ENCODE measurements around the gene MTHFD1.

DNA sequence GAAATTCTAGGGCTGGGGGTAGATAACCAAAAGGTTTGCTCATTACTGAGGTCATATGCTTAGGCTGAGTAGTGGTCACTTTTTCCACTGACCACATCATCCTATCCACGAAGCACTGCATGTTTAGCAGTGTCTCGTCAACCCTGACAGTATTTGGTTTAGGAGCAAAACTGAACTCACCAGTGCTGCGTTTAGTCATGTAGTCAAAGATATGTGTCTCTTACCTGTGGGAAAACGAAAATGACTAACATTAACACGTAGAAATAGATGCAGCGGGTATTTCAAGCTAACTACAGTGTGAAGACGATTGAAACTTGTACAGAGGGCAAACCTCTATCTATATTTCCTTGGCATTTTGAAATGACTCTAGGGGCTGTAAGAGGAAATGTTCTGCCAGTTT, 34.6 kb downstream of the MTHFD1 start:
- TF ChIP-seq, protein P1, sequence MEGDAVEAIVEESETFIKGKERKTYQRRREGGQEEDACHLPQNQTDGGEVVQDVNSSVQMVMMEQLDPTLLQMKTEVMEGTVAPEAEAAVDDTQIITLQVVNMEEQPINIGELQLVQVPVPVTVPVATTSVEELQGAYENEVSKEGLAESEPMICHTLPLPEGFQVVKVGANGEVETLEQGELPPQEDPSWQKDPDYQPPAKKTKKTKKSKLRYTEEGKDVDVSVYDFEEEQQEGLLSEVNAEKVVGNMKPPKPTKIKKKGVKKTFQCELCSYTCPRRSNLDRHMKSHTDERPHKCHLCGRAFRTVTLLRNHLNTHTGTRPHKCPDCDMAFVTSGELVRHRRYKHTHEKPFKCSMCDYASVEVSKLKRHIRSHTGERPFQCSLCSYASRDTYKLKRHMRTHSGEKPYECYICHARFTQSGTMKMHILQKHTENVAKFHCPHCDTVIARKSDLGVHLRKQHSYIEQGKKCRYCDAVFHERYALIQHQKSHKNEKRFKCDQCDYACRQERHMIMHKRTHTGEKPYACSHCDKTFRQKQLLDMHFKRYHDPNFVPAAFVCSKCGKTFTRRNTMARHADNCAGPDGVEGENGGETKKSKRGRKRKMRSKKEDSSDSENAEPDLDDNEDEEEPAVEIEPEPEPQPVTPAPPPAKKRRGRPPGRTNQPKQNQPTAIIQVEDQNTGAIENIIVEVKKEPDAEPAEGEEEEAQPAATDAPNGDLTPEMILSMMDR (IDR thresholded peaks at IDR 0.05; ENCODE audit: poor library complexity): no peak
- TF ChIP-seq EZH2 (IDR thresholded peaks at IDR 0.05; ENCODE audit: borderline replicate concordance) (no peak), EZH2phosphoT487 (IDR thresholded peaks at IDR 0.05; ENCODE audit: low read depth, severe bottlenecking, unreplicated experiment) (no peak)
